CD4-positive, alpha-beta T cell treated with Interleukin-2 at 100 ng/mL for 4 hours (primary cell): Measurements from ENCODE around the gene NFYA.

Experiments used
- DNase-seq: peaks from one replicate; pipeline ENCODE4 v3.0.0-alpha.2; 2020; ENCODE audit warnings: low spot score

The NFYA gene

GRCh38 chr6:41072836-41073202 is at the start of gene NFYA:
NFYA (plus strand) TSS chr6:41072974; CDS start chr6:41079090, 6,116 bp downstream.
- DNase-seq = no peak

- DNase-seq = no peak
Observed at GRCh38 chr6:41023114-41023513, 49.7 kb upstream of the NFYA start.

DNA sequence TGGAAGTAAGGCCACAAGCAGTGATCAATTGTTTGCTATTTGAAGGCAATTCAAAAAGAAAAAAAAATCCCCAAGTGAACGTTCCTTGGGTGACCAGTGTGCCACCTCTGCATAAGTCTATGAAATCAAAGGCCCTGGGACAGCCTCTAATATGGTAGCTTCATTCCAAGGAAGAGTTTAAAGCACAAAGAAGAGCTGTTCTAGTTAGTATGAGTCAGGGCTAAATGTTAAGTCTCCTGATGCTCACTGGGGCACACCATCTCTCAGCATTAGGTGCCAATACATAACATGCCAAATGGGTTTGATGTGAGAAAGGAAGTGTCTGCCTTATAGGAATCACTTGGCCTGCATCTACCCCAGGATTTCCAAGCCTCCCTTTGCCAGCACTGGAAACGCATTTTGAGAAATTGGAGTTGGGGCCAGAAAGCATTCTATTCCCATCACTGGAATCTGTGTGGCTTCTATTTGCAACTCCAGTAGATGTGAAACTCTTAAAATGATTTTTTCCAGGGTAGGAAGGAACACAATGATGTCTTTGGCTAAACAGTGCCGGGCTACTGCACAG is 46.7 kb upstream of the NFYA start:
- DNase-seq = no peak

DNA sequence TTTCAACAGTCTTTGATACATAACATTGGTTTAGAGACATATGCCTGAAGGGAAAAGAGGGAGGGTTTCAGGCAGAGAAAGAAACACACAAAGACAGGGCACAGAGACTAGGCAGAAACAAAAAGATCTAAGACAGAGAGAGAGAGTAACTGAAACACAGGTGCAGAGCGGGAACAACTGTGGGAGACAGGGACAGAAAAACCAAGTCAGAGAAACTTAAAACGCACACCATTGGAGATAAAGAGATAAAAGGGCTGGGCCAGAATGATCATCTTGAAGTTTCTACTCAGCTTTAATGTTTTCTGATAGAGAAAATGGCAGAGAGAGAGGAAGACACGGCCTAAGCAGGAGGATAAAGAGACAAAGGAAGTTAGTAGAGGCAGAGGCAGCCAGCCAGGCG is 45.5 kb upstream of the NFYA start:
- DNase-seq = no peak

DNA sequence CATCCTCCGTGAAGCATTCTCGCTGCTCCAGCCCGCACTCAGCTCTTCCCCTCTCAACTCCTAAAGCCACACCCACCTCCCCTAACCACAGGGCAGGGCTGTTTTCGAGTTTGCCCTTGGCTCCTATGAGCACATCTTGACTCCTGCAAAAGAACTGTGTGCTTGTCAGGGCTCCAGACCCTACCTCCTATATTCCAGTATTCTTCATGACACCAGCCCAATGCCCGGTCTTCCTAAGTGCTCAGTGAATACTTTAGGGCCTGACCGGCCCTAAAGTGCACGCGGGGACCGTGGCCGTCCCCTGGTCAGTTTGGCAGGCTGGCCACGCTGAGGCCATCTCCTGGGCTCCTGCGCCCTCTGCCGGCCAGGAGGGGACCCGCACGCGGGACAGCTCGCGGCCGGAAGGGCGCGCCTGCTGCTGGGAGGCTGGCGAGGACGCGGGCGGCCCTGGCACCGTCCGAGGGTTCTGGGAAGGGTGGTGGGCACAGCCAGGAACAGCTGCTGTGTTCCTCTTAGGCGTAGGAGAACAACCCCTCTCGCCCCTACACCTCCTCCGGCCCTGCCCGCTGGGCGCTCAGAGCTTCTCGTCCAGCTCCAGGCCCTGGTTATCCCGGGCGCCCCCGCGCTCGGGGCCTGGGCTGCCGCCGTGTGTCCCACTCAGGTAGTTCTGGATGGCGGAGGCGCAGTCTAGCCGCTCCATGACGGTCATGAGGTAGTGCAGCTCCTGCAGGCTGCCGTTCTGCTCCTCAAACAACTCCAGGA is 44.8 kb upstream of the NFYA start:
- peak; percentile 70 for DNase-seq

DNA sequence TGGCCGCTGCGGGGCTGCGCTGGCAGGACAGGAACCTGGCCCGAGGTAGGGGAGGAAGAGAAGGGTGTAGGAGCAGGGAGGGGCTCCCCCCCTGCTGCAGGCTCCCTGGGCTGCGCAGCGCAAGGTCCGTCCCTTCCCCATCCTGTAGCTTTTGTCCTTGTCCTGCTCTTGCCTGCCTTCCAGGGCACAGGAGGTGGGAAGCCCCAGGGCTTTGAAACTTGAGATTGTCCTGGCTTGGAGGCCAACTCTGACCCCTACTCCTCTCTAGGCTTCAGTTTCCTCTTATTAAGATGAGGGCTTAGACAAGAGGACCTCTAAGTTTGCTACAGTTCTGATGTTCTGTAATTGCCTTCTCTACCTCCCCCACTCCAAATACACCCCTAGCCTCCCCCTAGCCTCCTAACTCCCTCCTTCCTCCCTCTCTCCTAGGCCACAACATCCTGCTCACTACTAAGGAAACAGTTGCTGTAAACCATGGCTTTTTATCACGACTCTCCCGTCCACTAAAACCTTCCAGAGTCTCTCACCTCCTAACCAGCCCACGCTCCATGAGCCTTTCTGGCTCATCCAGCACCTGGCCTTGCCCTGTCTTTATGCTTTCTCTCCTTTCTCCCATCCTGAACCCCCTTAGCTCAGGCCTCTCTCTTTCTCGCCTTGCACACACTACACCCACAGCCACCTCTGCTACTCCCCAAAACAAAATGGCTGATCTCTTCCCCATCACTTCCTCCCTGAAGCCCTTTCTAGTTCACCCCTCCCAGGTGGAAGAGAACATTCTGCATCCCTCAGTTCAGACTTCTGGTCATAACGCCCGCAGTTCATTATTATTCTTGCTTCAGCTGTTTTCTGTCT is 44.0 kb upstream of the NFYA start:
- DNase-seq = no peak

DNA sequence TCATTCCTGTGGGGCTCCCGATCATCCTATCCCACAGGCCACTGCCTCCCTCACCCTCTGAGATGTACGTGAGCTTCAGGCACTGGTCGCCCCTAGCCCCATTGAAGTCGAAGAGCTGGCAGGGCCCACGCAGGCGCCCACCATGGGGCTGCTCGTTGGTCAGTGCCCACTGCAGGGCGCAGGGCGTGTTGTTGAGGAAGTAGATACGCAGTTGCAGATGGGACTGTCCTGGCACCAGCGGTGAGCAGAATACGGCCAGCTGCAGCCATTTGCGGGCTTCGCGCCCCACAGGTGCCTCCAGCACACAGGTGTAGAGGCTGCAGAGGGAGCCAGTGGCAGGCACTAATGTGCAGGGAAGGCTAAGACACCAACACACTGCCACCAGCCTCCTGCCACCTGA is 39.9 kb upstream of the NFYA start:
- no peak for DNase-seq

DNA sequence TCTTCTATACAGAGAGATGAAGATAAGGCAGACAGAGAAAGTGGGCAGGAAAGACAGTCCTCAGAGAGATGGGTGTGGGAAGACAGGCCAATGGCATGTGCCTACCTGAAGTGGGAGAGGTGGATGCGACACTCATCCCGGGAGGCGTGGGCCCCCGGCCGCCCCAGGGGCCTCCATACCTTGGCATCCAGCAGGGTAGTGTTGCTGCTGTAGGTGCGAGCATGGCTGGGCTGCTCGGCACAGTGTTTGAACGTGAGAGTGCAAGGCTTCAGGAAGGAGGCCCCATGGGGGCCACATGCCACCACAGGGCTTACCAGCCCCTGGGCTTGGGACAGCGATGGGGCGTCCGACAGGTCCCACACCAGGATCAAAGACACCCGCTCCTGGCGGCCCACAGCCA is 39.0 kb upstream of the NFYA start:
- DNase-seq = no peak

GRCh38 chr6:41036186-41036585 is 36.6 kb upstream of the NFYA start:
- no peak for DNase-seq

- DNase-seq = no peak
Observed at GRCh38 chr6:41036601-41037000, 36.2 kb upstream of the NFYA start.

DNA sequence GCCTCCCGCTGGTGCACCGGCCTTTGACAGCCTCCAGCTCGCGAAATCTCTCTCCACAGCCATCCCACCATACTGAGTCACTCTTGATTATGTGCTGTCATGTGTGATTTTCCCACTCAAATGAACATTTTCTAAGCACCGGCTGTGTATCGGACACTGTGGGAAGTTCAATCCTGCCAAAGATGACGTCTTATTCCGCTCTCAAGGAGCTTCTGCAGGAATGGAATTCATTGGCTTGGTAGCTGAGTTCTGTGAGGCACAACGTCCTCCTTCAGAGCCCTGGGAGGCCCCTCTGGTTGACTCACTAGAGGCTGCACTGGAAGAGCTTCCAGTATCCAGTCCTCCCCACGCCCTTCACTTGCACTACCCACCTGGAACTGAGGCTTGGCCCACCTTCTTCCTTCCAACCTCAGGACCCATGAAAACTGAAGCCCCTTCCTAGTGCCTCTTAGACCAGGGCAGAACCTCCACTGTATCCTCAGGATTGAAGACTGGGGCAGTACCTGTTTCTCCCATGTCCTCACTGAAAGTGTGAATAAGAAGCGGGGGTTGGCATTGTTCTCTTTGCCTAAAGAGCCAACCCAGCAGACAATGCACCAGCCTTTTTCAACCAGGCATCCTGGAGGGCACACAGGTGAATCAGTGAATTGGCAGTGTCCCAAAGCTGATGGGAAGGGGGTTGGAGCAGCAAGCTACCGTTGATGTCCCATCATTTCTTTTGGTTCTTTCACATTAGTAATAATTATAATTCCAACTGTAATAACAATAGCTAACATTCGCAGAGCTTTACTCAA is 35.5 kb upstream of the NFYA start:
- DNase-seq = no peak

- no peak for DNase-seq
Observed at GRCh38 chr6:41038205-41038604, 34.6 kb upstream of the NFYA start.

DNA sequence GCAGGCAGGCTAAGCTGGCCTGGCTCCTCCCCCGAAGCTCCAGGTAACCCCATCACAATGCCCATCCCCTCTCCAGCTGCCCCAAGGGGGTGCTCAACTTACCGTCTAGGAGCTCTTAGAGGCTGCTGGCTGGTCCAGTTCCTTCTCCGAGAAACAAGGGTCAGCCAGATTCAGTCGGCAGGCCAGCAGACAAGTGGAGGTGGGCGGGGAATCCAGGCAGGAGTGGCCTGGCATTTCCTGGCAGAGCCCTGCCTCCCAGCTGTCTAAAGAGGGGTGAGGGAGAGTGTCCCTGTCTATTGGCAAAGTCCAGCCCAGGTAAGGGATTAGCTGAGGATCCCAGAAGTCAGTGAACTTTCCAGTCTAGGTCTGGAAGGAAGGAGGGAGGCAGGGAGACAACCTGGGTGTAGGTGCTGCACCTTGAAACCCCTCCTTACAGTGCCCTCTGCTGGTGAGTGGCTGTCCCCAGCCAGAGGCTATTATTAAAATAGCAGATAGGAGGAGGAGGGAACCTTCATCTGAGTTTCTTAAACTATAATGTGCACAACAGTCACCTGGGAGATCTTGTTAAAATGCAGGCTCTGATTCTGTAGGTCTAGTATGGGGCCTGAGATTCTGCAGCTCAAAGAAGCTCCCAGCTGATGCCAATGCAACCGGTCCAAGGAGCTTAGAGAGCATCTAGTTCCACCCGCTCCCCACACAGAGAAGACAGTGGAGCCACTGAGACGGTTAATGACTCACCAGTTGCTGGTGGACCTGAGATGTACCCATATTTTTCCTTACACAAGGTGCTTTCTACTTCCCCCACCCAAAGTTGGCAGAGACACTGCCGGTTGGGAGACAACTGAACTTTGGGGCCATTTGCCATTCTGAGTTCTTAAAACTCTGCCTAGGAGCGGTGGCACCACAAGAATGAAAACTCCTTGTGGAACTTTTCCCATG is 33.4 kb upstream of the NFYA start, which contains the start of gene UNC5CL:
Gene UNC5CL, minus strand, starts transcription at position 162 of the 939 bp plus-strand sequence. CDS start 4,147 bp downstream, outside the sequence.
- peak; percentile 52 for DNase-seq

DNA sequence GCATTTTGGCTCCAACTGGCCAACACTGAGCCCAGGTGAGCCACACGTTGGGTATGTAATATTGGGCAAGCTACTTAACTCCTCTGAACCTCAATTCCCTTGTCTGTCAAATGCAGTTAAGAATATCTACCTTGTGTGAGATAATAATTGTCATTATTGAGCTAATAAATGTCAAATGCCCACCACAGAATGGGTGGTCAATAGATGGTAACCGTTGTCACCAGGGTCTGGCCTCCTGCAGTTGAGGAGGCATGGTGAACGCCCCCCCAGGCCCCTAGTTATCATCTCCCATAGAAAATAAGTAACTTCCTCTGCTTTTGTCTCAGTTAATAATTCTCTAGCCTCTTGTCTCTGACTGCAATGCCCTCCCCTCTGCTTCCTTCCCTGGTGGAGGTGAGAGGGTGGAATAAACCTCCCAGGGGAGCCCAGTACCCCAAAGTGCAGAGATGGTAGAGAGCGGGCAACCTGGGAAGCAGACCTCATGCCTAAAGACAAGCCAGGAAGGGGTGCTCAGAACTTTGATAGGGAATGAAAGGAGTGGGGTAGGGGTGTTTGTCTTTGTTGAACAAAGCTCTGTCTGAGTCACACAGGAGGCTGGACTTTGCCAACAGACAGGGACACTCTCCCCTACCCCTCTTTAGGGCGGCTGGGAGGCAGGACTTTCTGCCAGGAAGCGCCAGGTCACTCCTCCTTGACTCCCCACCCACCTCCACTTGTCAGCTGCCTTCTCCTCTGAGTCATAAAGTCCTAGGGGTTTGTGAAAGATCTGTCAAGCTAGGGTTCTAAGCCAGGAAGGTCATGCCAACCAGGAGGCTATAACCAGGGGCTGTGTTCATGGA is 32.5 kb upstream of the NFYA start:
- no peak for DNase-seq

- no peak for DNase-seq
Observed at GRCh38 chr6:41040940-41041536, 31.7 kb upstream of the NFYA start.

- DNase-seq = no peak
Observed at GRCh38 chr6:41042226-41043055, 30.3 kb upstream of the NFYA start, which contains the start of gene TSPO2. TSPO2 (plus strand) TSS chr6:41042467; CDS start chr6:41042986, 519 bp downstream.

DNA sequence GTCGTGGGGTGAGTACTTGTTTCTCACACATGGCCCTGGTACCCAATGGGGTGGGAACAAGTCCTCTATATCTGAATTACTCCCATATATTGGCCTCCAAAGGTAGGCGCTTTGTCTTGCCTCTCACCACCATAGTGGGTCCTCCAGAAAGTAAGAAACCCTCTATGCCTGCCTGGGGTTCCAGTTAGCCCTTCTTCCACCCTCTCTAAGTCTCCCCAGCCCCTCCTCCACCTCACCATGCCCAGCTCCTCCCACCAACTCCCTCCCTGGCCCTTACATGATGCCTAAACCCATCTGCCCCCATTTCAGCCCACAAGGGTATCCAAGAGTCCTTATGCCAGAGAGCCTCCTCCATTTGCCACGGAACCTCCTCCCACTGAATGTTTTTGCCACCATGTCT is 29.6 kb upstream of the NFYA start:
- DNase-seq = no peak

GRCh38 chr6:41045664-41046063 is 27.1 kb upstream of the NFYA start:
- DNase-seq = no peak

DNA sequence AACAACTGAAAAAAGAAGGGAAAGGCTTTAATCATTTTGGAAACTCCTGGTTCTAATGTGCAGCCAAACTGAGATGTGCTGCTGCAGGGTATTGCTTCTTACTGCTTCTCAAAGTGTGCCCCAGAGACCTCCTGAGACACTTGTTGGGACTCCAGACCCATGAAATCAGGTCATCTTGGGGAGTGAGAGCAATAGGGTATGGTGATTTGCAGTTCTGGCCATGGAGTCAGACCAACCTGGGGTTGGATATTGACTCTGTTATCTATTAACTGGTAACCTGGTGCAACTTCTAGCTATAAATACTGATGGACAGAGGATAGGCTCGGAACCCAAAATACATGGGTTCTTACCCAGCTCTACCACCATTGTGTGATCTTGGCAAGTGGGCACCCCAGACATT is 26.7 kb upstream of the NFYA start:
- no peak for DNase-seq
